ENCODE results near the gene NAV2.

The NAV2 gene

DNA sequence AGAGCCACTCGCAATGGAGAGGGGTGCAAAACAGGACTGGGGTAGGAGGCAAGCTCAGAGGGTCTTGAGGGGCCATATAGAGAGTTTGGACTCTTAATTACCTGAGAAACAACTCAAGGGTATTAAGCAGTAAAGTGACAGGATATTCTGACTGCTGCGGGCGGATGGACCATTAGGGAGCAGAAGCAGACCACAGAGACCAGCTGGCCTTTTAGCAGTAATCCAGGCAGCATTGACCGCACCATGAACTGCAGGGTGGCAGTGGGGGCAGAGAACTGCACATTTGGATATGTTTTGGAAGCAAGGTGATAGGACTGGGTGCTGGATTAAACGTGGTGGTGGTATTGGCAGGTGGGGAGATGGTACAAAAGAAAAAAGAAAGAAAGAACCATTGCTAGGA, 322.3 kb downstream of the NAV2 start:
- DNase-seq (ENCODE audit: low read depth, low spot score) = no peak

- no peak for DNase-seq (ENCODE audit: low read depth, low spot score)
Observed at GRCh38 chr11:20035375-20035700, 322.7 kb downstream of the NAV2 start.

GRCh38 chr11:20035701-20036601, 323.3 kb downstream of the NAV2 start:
- peak; percentile 55 for DNase-seq (ENCODE audit: low read depth, low spot score)

GRCh38 chr11:20036626-20037335, 324.1 kb downstream of the NAV2 start:
- no peak for DNase-seq (ENCODE audit: low read depth, low spot score)

GRCh38 chr11:20037396-20038153, 324.9 kb downstream of the NAV2 start:
- DNase-seq (ENCODE audit: low read depth, low spot score) = no peak

DNA sequence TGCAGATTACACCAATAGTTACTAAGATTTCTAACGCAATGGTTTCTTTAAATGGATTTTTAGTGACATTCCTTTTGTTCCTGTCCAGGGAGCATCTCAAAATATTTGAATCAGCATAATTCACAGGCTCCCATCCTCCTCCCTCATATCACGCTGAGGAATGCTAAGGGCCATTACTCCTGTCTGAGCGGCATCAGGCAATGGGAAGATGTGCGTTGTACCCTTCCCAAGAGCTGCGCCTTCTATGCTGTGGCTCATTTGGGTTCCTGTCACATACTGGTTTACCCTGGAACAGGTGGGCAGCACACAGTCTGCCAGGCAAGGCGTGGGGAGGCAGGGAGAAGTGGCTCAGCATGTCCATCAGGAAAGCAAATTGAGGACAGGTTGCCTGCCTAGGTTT, 325.8 kb downstream of the NAV2 start:
- no peak for DNase-seq (ENCODE audit: low read depth, low spot score)

DNA sequence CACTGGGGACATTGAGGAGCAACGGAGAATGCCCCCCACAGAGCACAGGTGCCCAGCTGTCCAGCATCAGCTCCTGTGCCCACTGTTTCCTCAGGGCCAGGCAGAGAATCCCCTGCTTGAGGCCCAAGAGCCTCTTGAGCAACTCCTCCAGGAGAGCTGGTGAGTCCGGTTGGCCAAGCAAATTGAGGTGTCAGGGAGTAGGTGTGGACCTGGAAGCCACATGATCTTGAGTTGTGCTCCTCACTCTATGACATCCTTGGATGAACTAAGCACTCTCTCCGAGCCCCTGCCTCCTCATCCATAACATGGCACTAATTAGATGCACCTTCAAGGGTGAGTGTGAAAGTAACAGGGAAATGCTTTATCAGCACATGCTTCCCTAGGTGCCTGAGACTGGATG, 326.3 kb downstream of the NAV2 start:
- DNase-seq (ENCODE audit: low read depth, low spot score) = no peak

DNA sequence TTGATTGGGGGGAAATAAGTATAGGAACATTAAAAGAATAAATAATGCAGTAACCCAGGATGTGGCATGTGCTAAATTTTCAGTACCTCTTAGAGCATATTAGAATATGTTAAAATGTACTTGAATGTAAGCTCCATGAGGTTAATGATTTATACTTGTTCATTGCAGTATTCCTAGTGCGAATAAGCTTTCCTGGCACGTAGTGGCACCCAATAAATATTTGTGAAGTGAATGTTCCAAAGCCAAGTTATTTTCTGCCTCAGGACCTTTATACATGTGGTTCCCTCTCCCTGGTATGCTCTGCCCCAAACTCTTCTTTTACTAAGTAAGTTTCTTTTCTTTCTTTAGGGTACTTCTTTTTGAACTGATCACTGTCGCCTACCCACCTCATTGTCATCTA, 328.9 kb downstream of the NAV2 start:
- no peak for DNase-seq (ENCODE audit: low read depth, low spot score)

DNA sequence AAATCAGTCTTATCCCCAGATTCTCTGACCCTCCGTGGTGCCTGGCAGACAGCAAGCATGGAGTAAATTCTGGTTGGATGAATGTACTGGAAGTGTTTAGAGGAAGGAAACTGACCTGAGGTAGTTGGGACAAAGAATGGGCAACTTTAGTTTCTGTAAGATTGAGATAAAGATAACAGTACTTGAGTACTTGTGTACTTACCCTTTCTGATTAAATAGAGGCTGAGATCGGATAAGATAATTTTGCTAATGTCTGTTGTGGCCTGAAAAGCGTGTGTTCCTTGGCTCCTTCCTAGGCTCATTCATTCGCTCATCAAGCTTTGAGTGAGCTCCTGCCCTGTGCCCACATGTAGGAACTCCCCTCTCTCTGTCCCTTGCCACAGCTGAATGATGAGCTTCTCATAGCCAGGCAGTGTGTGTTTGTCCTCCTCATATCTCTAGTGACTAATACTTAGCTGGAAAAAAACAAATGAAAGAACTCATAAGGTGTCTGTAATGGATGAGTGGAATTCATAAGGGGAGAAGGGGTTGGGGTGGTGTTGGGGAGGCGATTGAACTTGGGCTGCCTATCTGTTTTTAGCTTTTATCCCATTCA, 329.5 kb downstream of the NAV2 start:
- no peak for DNase-seq (ENCODE audit: low read depth, low spot score)

DNA sequence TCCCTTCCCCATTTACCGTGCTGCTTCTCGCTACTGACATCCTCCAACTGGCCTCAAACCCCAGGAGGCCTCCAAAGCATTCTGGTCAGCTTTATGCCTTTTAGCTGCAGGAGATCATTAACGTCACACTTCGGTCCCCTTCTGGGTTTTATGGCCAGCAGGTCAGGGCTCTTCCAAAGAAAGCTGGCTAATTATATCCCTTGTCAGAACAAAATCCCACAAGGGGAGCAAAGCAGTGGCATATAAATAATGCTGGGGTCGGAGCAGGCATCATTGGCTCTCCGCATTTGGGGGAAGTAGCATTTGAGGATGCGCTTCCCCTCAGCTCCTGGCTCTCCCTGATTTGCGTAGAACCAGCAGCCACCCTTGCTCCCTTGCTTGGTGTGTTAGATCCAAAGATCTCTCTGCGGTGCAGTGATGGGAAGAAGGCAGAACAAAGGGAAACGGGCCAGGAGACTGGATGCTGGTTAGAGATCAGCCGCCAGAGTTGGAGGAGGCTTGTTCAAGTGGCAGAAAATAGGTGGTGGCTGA, 330.2 kb downstream of the NAV2 start:
- DNase-seq (ENCODE audit: low read depth, low spot score) = no peak

DNA sequence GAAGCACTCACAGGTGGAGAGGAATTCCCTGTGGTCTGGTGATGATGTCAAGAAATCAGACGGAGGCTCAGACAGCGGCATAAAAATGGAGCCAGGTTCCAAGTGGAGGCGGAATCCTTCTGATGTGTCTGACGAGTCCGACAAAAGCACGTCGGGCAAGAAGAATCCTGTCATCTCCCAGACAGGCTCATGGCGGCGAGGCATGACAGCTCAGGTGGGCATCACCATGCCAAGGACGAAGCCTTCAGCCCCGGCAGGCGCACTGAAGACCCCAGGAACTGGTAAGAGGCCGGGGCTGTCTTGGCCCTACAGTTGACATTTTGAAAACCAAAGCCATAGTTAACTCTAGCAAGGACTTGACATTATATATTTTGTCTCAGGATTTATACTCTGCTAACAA, 331.4 kb downstream of the NAV2 start:
- DNase-seq (ENCODE audit: low read depth, low spot score) = no peak

DNA sequence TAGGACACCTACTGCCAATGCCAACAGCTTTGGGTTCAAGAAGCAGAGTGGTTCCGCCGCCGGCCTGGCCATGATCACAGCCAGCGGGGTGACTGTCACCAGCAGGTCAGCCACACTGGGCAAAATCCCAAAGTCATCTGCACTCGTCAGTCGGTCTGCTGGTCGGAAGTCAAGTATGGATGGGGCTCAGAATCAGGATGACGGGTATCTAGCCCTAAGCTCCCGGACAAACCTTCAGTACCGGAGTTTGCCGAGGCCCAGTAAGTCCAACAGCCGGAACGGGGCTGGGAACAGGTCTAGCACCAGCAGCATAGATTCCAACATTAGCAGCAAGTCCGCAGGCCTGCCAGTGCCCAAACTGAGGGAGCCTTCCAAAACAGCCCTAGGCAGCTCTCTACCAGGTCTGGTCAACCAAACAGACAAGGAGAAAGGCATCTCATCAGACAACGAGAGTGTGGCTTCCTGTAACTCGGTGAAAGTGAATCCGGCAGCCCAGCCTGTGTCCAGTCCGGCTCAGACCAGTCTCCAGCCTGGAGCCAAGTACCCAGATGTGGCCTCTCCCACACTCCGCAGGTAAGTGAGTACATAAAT, 332.6 kb downstream of the NAV2 start:
- no peak for DNase-seq (ENCODE audit: low read depth, low spot score)

DNA sequence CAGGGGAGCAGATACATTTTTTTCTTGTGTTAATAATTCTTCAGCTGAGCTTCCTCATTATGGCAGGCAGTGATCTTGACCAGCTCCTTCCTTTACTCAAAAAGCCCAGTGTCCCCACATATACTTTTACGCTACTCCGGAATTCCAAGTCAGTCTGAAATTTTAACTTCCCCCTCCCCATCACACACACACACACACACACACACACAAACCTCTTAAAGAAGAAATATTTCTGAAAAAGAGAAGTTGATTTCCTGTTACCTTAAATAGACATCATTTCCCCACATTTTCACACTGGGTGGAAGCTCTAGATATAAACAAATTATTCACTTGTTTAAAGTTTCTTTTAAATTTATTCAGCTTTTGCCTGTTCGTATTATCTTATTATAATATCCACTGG, 333.8 kb downstream of the NAV2 start:
- DNase-seq (ENCODE audit: low read depth, low spot score) = no peak

- DNase-seq (ENCODE audit: low read depth, low spot score) = no peak
Observed at GRCh38 chr11:20047006-20047768, 334.6 kb downstream of the NAV2 start.

- DNase-seq (ENCODE audit: low read depth, low spot score) = no peak
Observed at GRCh38 chr11:20047769-20048154, 335.1 kb downstream of the NAV2 start.

GRCh38 chr11:20048246-20048645, 335.6 kb downstream of the NAV2 start:
- DNase-seq (ENCODE audit: low read depth, low spot score) = no peak

GRCh38 chr11:20048707-20049106, 336.1 kb downstream of the NAV2 start:
- no peak for DNase-seq (ENCODE audit: low read depth, low spot score)

GRCh38 chr11:20049231-20049630, 336.6 kb downstream of the NAV2 start:
- no peak for DNase-seq (ENCODE audit: low read depth, low spot score)

DNA sequence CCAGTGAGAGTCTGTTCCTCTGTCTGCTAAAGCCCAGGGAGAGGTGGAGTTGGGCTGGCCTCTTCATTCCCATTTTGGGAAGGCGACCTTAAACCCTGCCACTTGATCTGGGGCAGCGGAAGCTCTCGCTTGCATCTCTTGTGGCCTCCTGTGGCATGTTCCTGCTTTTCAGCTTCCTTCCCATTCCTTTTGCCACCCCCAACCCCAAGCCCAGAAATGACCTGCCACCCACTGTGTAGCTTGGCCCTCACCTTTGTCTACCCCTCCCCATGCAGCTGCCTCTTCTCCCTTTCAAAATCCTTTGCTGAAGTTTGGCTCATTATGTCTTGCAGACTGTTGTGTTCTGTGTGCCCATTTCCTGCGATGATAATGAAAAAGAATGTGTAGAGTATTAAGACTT, 337.4 kb downstream of the NAV2 start:
- DNase-seq (ENCODE audit: low read depth, low spot score) = no peak

DNA sequence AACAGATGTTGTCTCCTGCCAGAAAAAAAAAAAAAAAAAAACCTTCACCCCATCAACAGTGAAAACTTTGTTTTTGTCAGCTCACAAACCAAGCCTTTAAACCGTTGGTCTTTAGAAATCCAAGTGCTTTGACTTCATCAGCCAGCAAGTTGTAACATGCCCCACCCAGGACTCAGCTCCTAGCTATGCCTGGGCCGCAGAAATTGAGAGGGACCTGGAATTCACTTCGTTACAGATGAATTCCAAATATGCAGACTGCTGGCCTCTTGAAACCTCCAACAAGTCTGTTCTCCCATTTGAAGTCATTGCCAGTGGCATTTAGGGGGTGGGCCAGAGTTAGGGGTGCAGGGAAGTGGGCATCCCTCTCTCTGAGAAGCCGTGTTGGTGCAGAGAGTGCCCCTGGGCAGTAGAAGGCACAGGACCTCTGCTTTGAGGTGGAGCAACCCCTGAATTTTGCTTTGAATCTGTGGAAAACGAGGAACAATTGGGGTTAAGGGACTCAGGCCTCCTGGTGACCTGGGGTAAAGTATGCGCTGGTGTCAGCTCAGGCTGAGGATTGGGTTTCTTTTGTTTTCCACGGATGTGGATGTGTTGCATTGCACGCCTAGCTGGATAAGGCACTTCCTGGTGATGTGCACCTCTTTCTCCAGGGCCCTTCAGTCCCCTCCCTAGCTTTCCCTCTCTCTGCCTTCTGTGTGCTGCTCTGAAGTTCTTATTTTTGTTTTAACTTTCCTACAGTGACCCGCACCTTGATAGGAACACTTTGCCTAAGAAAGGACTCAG, 338.1 kb downstream of the NAV2 start:
- no peak for DNase-seq (ENCODE audit: low read depth, low spot score)

All from smooth muscle cell of the brain vasculature (primary cell).